ENCODE results near the gene GRB2. TPM values are rescaled to one million over a fixed set of nuclear protein-coding genes. Genes with fewer than 3 reads are reported as not detected.
A peak's percentile ranks its signal among the peaks of the same experiment; 100 is the strongest.

GRB2 gene
- total and polyA plus RNA-seq, 2 donors (not counting 1 experiment from before 2014, with no cell fraction given): 114 to 219 TPM

GRCh38 chr17:75404223-75404730, 1.2 kb downstream of the GRB2 start:
- peak overlapping the region; percentile 91 to 99 (median 99) for H3K4me3 ChIP-seq (ENCODE audit: control extremely low read depth in 1 of 5, extremely low read depth in 1 of 5, insufficient read depth in 1 of 5, low read depth in 2 of 5, low read length in 4 of 5)
- peak overlapping the region; percentile 81 for H3K4me2 ChIP-seq (replicated peaks; ENCODE audit: low read depth, low read length, poor library complexity, severe bottlenecking)
- peaks cover 44% of the 10 kb centered on the region for H3K4me1 Mint-ChIP-seq
- CTCF ChIA-PET: interaction anchor here (0.7 to 11.3 kb wide), 10 partner anchors 9 to 143 kb away, joined by 3 to 116 read pairs (median 5); partner anchors contain the start of genes GGA3 and SLC25A19
- intact Hi-C loops (cut with micrococcal nuclease): loop anchor here (1.0 to 5.0 kb wide), 4 partner anchors 37 to 107 kb away; no protein-coding TSS in a partner anchor
- H3K27me3 ChIP-seq (replicated peaks in 1 of 4; ENCODE audit: control extremely low read depth in 1 of 4, control insufficient read depth in 3 of 4, insufficient read depth in 4 of 4, low read length in 3 of 4): no peaks in the 10 kb centered on the region
- no peaks in the 10 kb centered on the region for H3K9me3 ChIP-seq (ENCODE audit: control extremely low read depth in 1 of 3, control insufficient read depth in 2 of 3, insufficient read depth in 1 of 3, low read length in 2 of 3)
- H2AFZ ChIP-seq (ENCODE audit: insufficient read depth, low read depth, low read length, poor library complexity, severe bottlenecking): peak overlapping the region; percentile 74
- DNase-seq: peak; percentile 84
- no peaks in the 10 kb centered on the region for H3K9me3 Mint-ChIP-seq (ENCODE audit: insufficient read depth)
- ATAC-seq (ENCODE audit: low read depth): no peak
- H3K36me3 ChIP-seq (replicated peaks in 1 of 2; ENCODE audit: control extremely low read depth in 1 of 2, control insufficient read depth in 1 of 2, extremely low read depth in 1 of 2, insufficient read depth in 2 of 2, low read length in 1 of 2): peaks cover 0 to 11% of the 10 kb centered on the region in 2 experiments
- H4K20me1 ChIP-seq (ENCODE audit: control insufficient read depth, insufficient read depth, low read length, poor library complexity, severe bottlenecking): peaks cover 54% of the 10 kb centered on the region
- POLR2A ChIA-PET: interaction anchor here (0.7 to 2.7 kb wide), 2 partner anchors 81 to 108 kb away, joined by 9 to 25 read pairs; no protein-coding TSS in a partner anchor
- H3K27ac ChIP-seq (ENCODE audit: low read length in 2 of 2): peak overlapping the region; percentile 79 to 92
- peak overlapping the region; percentile 97 for H3K27ac Mint-ChIP-seq
- H3K9ac ChIP-seq (ENCODE audit: low read length): peak overlapping the region; percentile 97
- under 1% methylated on average over 14 of the region's 15 CpGs for WGBS (ENCODE audit: insufficient coverage)
- peaks cover 38 to 56% of the 10 kb centered on the region in 2 donors for H3K4me1 ChIP-seq (ENCODE audit: control insufficient read depth in 2 of 2, insufficient read depth in 2 of 2, low read length in 2 of 2)
- H3K27me3 Mint-ChIP-seq: no peaks in the 10 kb centered on the region
- H3K79me2 ChIP-seq (ENCODE audit: control insufficient read depth, insufficient read depth, low read length): peaks cover 85% of the 10 kb centered on the region
- TF ChIP-seq EZH2 (IDR thresholded peaks at IDR 0.05; ENCODE audit: borderline replicate concordance, insufficient read depth, low read depth, low read length, poor library complexity, severe bottlenecking) (no peak), CTCF (IDR thresholded peaks at IDR 0.05) (peak; percentile 48)
- peak overlapping the region; percentile 98 for H3K4me3 Mint-ChIP-seq

GRCh38 chr17:75403131-75403530, 2.3 kb downstream of the GRB2 start:
- Histone ChIP-seq H2AFZ (ENCODE audit: insufficient read depth, low read depth, low read length, poor library complexity, severe bottlenecking) (no peak overlapping the region), H4K20me1 (ENCODE audit: control insufficient read depth, insufficient read depth, low read length, poor library complexity, severe bottlenecking) (peaks cover 66% of the 10 kb centered on the region), H3K4me3 (ENCODE audit: control extremely low read depth in 1 of 5, extremely low read depth in 1 of 5, insufficient read depth in 1 of 5, low read depth in 2 of 5, low read length in 4 of 5) (peak overlapping the region in 4 of 5 experiments; percentile 38 to 99 (median 73)), H3K9me3 (ENCODE audit: control extremely low read depth in 1 of 3, control insufficient read depth in 2 of 3, insufficient read depth in 1 of 3, low read length in 2 of 3) (peaks cover 0 to 5% (median 0%) of the 10 kb centered on the region in 3 donors), H3K4me2 (replicated peaks; ENCODE audit: low read depth, low read length, poor library complexity, severe bottlenecking) (peak overlapping the region; percentile 81), H3K4me1 (ENCODE audit: control insufficient read depth in 2 of 2, insufficient read depth in 2 of 2, low read length in 2 of 2) (peaks cover 41 to 68% of the 10 kb centered on the region in 2 donors), H3K27me3 (replicated peaks in 1 of 4; ENCODE audit: control extremely low read depth in 1 of 4, control insufficient read depth in 3 of 4, insufficient read depth in 4 of 4, low read length in 3 of 4) (no peaks in the 10 kb centered on the region), H3K27ac (ENCODE audit: low read length in 2 of 2) (peak overlapping the region; percentile 41 to 92), H3K79me2 (ENCODE audit: control insufficient read depth, insufficient read depth, low read length) (peaks cover 97% of the 10 kb centered on the region), H3K36me3 (replicated peaks in 1 of 2; ENCODE audit: control extremely low read depth in 1 of 2, control insufficient read depth in 1 of 2, extremely low read depth in 1 of 2, insufficient read depth in 2 of 2, low read length in 1 of 2) (peaks cover 0 to 16% of the 10 kb centered on the region in 2 experiments), H3K9ac (ENCODE audit: low read length) (peak overlapping the region; percentile 44)
- Mint-ChIP-seq H3K27ac (peak overlapping the region; percentile 81), H3K9me3 (ENCODE audit: insufficient read depth) (no peaks in the 10 kb centered on the region), H3K4me1 (peaks cover 52% of the 10 kb centered on the region), H3K27me3 (no peaks in the 10 kb centered on the region), H3K4me3 (peak overlapping the region; percentile 84)
- 35% methylated on average over 2 of the region's 5 CpGs for WGBS (ENCODE audit: insufficient coverage)
- intact Hi-C loops (cut with micrococcal nuclease): loop anchor here (5.0 kb wide), 1 partner anchor 36 kb away; no protein-coding TSS in a partner anchor
- DNase-seq: no peak
- ChIA-PET POLR2A (interaction anchor here (0.6 kb wide), 1 partner anchor 112 kb away, joined by 4 read pairs; no protein-coding TSS in a partner anchor), CTCF (interaction anchor here (1.1 to 11.3 kb wide), 5 partner anchors 8 to 142 kb away, joined by 4 to 116 read pairs (median 6); partner anchors contain the start of genes GGA3 and SLC25A19)
- no peak for ATAC-seq (ENCODE audit: low read depth)
- TF ChIP-seq CTCF (IDR thresholded peaks at IDR 0.05) (no peak), EZH2 (IDR thresholded peaks at IDR 0.05; ENCODE audit: borderline replicate concordance, insufficient read depth, low read depth, low read length, poor library complexity, severe bottlenecking) (no peak)

Measured in B cell (primary cell).